WERI-Rb-1 (cell line): ENCODE results near the gene ADCY2.

Experiments
- DNase-seq: peaks from one replicate; pipeline ENCODE4 v3.0.0-alpha.2; 2020
- H3K27ac ChIP-seq: fragments of 250-450 bp; sonication (Bioruptor Pico); 2 replicates; pipeline ENCODE4 v1.5.1; 2020; ENCODE audit warnings: mild to moderate bottlenecking, moderate library complexity
- H3K27me3 ChIP-seq: fragments of 250-450 bp; sonication (Bioruptor Pico); 2 replicates; pipeline ENCODE4 v1.5.1; 2021; ENCODE audit warnings: mild to moderate bottlenecking, low read depth, moderate library complexity; ENCODE audit not compliant: insufficient read depth, severe bottlenecking
- H3K36me3 ChIP-seq: fragments of 250-450 bp; sonication (Bioruptor Pico); 2 replicates; pipeline ENCODE4 v1.5.1; 2020; ENCODE audit warnings: mild to moderate bottlenecking, moderate library complexity
- H3K4me3 ChIP-seq: 2 replicates; pipeline ENCODE4 v1.5.1; 2011; ENCODE audit warnings: low read depth, mild to moderate bottlenecking, control low read depth, low read length
- H3K9me3 ChIP-seq: fragments of 250-450 bp; sonication (Bioruptor Pico); 2 replicates; pipeline ENCODE4 v1.5.1; 2021; ENCODE audit warnings: mild to moderate bottlenecking, moderate library complexity; ENCODE audit not compliant: severe bottlenecking
- TF ChIP-seq, protein P1 (sequence below): IDR thresholded peaks from 2 replicates; pipeline ENCODE4 v1.5.1; 2011; ENCODE audit warnings: low read depth, mild to moderate bottlenecking, control low read depth, inconsistent platforms, low read length

Gene ADCY2

DNA sequence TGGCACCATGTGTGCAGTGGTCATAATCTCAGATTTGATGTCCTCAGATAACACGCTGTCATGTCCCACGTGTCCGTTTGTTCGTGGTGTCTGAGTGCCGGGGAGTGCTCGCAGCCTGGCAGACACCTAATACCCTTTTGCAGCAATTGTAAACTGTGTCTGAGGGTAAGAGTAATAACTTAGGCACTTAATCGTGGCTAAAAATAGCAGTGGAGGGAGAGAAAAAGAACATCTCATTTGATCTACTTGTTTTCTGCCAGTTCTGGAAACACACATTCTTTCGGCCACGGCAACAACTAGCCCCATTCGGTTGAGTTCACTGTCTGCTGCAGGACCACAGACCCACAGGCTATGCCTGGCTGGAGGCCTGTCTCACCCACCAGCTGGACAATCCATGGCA is 16.5 kb downstream of the ADCY2 start:
- DNase-seq: peak; percentile 95
- H3K27ac ChIP-seq: peak overlapping the region; percentile 90
- H3K4me3 ChIP-seq: peak overlapping the region; percentile 52
- H3K9me3 ChIP-seq: peaks cover 4% of the 10 kb centered on the region
- TF ChIP-seq, protein P1, sequence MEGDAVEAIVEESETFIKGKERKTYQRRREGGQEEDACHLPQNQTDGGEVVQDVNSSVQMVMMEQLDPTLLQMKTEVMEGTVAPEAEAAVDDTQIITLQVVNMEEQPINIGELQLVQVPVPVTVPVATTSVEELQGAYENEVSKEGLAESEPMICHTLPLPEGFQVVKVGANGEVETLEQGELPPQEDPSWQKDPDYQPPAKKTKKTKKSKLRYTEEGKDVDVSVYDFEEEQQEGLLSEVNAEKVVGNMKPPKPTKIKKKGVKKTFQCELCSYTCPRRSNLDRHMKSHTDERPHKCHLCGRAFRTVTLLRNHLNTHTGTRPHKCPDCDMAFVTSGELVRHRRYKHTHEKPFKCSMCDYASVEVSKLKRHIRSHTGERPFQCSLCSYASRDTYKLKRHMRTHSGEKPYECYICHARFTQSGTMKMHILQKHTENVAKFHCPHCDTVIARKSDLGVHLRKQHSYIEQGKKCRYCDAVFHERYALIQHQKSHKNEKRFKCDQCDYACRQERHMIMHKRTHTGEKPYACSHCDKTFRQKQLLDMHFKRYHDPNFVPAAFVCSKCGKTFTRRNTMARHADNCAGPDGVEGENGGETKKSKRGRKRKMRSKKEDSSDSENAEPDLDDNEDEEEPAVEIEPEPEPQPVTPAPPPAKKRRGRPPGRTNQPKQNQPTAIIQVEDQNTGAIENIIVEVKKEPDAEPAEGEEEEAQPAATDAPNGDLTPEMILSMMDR: no peak
- no peaks in the 10 kb centered on the region for H3K27me3 ChIP-seq
- peaks cover 40% of the 10 kb centered on the region for H3K36me3 ChIP-seq

DNA sequence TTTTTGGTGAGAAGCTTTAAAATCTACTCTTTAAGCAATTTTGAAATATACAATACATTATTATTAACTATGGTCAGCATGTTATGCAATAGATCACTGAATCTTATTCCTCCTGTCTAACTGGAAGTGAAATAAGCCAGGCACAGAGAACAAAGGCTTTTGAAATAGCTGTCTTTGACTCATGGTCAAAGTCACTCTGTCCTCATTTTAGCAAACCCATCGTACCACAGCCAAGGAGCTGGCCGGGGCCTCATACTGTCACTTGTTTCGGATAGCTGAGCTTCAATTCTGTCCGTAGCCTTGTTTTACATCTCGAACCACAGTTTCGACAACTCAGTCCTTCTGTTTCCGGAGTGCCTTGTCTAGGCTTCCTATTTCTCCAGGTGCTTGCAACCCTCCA is 19.2 kb downstream of the ADCY2 start:
- Histone ChIP-seq H3K4me3 (no peak overlapping the region), H3K27me3 (no peaks in the 10 kb centered on the region), H3K36me3 (peaks cover 56% of the 10 kb centered on the region), H3K9me3 (no peaks in the 10 kb centered on the region), H3K27ac (no peak overlapping the region)
- DNase-seq: no peak
- TF ChIP-seq, protein P1: no peak

DNA sequence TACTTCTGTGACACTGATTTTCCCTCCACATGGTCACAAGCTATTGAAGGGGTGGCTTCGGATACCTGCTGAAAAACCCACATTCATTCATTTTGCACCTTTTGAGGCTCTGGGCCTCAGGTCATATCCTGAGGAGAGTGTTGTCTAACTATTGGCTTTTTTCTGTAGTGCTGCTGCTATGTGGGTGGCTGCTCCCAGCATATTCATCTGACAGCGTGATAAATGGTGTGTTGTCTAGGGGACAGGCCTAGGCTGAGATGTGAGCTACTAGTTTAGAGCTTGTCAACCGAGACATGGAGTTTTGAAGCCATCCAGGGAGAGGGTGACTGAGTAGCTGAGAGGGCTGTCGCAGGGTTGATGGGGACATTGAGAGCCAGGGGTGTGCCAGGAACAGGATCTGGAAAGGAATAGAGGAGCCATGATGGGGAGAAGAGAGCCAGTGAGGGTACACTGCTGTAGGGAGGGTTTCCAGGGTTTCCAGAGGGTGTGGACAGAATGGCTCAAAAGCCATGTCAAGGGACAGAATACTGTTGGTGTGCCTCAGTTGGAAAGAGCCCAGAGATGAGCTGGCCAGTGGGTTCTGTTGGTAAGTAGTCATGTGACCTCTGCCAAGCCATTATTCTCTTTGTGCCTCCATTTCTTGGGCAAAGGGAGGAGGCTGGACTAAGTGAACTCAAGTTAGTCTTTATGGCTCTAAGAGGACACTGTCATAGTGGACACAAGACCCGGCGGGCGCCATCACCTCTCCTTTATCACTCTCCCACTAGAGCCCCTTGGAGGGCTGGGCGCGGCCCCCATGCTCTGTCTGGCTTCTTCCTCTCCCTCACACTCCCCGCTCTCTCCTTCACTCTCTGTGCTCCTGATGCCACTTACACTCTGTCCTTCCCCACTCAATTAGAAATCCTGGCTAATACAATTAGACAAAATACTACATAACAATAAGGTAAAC is 19.9 kb downstream of the ADCY2 start:
- Histone ChIP-seq H3K27ac (no peak overlapping the region), H3K27me3 (no peaks in the 10 kb centered on the region), H3K4me3 (no peak overlapping the region), H3K36me3 (peaks cover 62% of the 10 kb centered on the region), H3K9me3 (no peaks in the 10 kb centered on the region)
- DNase-seq: no peak
- TF ChIP-seq, protein P1: no peak

DNA sequence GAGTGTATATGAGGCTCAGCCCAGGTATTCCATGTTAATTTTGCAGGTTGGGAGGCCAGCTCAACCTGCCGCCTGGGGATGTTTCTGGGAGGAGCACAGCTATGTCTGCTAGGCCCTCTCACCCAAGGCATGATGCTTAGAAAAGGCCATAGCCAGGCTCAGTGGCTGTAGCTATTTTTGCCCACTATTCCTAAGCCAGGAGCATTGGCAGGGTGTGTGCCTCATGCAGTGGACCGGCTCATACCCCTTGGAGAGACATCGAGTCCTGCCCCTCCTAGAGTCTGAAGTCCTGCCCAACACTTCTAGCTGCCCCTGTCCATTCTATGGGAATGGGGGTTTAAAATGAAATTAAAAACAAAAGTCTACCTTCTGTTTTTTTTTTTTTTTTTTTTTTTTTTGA is 22.3 kb downstream of the ADCY2 start:
- TF ChIP-seq, protein P1: no peak

DNA sequence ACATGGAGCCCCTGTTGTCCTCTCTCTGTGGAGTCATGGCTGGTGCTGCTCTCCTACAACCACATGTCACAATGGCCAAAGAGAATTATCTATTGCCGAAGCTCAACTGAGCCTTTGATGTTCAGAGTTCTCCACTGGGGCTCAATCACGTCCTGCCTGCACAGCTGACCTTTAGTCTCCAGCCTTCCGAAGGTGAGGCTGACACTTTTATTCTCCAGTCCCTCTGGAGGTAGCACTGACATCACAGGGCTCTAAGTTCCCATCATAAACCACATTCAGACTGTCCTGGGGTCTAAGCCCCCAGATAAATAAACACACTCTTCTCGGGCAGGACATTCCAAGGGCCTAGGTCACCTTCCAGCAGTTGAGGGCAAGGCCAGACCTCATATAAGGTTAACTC is 23.4 kb downstream of the ADCY2 start:
- no peak for DNase-seq
- peaks cover 89% of the 10 kb centered on the region for H3K36me3 ChIP-seq
- H3K27me3 ChIP-seq: no peaks in the 10 kb centered on the region
- H3K4me3 ChIP-seq: no peak overlapping the region
- H3K9me3 ChIP-seq: no peaks in the 10 kb centered on the region
- TF ChIP-seq, protein P1: no peak
- H3K27ac ChIP-seq: no peak overlapping the region

More for the DNA sequence above, 22.3 kb downstream of the ADCY2 start:
- H3K9me3 ChIP-seq: no peaks in the 10 kb centered on the region
- DNase-seq: no peak
- peaks cover 80% of the 10 kb centered on the region for H3K36me3 ChIP-seq
- no peak overlapping the region for H3K27ac ChIP-seq
- H3K4me3 ChIP-seq: no peak overlapping the region
- no peaks in the 10 kb centered on the region for H3K27me3 ChIP-seq
